ENCODE measurements around the gene INSM2.

GRCh38 chr14:35578135-35578534, 44.2 kb downstream of the INSM2 start:
- TF ChIP-seq CTCF (conservative IDR thresholded peaks at IDR 0.05; ENCODE audit: low read length): no peak
- TF ChIP-seq EZH2phosphoT487 (IDR thresholded peaks at IDR 0.05; ENCODE audit: borderline replicate concordance): no peak

Measured in Loucy (cell line).